NCI-H774 (cell line): ENCODE results near the gene CPEB1.
"Not testable (repeated sequence)": the region's sequence is repeated elsewhere in the genome, so short reads cannot be mapped to it uniquely, and the experiment has no call there.

Experiments
- DNase-seq: peaks from one replicate; lab custom pipeline; 2025; lab: John Stamatoyannopoulos, UW

Gene CPEB1

DNA sequence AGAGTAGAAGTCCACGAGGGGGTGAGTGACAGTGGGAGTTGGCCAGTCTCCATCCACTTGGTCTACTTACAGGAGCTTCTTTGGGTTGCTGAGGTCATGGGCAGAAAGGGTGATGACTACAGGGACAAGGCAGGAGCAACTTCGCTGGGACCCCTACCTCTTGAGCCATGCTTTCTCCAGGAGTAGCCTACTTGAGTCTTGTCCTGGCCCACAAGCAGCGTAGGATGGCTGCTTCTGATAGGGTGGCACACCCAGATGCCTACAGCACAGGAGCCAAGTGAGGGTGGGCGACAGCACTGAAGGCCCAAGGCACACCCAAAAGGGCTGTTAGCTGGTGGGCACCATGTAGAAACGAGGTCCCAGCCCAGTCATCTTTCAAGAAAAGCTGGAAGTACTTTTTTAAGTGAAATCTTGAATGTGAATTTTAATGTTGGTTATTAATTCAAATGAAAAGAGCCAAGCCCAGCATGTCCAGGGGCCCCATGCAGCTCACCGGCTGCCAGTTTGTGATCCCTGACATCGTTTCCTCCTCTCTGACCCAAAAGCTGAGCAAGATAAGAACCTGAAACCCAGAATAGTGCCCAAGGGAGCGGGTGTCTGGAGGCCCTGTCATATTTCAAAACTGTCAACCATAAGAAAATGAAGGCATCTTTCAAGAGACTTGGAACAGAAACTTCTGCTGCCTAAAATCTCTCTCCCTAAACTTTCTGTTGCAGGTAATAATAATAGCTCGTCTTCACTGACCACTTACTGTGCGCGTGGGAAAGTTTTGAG, 2.2 kb upstream of the CPEB1 start:
- DNase-seq = no peak

DNA sequence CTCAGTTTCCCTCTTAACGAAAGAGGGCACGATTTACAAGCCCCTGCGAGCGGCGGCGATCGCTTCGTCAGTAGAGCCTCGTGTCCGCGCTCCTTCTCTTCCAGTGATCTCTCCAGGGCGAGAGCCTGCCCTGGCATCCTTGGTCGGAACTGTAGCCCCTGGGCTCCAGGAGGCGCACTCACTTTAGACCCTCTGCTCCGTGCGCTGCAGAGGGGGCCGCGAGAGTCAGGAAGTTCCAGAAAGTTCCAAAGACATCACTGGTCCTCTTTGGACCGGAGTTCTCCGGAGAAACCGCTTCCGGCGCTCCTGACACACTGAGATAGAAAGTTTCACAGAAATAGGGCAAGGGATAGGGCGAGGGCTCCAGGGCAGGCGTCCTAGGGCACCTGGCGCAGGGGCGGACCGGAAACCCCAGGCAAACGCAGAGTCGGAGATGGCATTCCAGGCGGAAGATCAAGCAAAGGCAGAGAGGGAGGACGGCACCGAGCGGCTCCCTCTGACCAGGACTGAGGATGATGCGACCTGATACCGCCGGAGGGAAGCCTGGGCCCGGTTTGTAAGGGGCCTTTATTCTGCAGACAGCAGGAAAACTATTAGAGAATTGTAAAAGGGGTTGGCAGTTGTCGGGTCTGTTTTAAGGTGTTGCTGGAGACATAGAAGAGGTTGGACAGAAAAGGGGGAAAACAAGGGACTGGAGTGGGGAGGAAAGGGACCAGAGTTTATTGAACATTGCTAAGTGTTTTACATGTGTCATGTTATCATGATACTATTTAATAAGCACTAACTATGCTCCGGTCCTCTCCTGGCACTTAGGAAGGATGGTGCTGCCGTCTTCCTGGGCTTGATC, 1.3 kb upstream of the CPEB1 start:
- no peak for DNase-seq

DNA sequence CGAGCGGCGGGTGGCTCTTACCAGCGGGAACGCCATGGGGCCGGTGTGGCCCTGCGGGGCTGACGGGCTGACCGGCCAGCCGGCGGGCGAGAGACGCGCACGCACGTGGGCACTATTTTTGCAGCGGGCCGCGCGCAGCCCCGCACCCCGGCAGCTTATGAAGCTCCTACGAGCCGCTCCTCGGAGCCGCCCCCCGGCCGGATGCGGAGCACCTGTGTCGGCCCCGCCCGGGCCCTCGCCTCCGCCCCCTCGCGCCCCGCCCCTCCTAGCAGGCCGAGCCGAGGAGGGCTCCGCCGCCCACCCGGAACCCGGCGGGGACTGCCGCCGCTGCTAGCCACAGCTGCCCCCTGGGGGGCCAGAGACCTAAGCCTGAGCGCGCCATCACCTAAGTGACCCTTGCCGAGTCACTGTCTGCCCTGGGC, 683 bp upstream of the CPEB1 start:
- DNase-seq = no peak

DNA sequence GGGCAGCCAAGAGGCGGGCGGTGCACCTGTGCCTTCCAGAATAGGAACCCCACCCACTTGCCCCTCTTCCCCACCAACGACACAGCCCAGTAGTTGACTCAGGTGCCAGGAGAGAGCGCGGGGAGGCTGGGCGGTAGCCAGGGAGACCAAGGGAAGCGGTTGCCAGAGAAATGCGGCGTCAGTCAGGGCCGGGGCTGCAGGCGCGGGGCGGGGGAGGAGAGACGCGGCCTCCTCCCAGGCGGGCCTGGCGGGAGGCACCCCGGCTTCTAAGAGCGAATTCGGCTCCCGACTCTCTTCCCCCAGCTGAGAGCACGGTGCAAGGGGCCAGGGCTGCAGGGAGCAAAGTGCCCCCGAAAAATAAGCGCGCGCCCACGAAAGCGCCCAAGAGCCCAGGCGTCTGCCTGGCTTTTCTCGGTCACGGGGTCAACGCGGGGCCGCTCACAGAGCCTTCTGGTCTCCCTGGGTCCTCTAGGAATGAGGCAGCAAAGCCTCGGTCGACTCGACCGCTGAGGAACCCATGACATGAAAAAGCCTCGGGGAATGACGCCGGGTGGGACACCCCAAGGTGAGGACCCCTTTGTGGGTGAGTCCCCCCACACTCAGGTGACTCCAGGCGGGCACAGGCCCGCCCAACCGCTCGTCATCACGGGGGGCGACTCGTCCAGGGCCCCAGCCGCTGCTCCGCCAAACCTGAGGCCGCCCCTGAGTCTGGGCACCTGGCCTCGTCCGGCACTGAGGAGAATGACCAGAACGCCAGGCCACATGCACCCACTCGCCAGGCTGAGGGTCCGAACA, 716 bp downstream of the CPEB1 start:
- DNase-seq = no peak

DNA sequence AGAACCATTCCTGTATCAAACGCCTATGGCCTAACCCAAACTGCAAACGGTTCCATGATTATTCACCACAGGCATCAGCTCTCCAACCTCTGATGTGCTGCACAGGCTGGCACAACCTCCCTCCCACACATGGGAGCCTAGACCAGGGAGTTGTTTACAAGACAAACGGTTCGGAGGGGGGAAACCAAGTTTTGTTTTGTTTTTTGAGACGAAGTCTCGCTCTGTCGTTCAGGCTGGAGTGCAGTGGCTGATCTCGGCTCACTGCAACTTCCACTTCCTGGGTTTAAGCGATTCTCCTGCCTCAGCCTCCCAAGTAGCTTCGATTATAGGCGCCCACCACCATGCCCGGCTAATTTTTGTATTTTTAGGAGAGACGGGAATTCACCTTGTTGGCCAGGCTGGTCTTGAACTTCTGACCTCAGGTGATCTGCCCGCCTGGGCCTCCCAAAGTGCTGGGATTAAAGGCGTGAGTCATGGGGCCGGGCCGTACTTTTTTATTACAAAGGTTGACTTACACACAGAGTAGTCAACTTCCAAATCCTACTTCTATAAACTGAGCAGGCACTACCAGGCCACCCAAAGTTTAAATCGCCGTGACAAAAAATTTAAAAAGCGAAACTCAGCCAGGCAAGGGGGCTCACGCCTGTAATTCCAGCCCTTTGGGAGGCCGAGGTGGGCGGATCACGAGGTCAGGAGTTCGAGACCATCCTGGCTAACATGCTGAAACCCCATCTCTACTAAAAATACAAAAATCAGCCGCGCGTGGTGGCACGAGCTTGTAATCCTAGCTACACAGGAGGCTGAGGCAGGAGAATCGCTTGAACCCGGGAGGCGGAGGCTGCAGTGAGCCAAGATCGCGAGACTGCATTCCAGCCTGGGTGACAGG, 2.0 kb downstream of the CPEB1 start:
- not testable (repeated sequence) for DNase-seq

DNA sequence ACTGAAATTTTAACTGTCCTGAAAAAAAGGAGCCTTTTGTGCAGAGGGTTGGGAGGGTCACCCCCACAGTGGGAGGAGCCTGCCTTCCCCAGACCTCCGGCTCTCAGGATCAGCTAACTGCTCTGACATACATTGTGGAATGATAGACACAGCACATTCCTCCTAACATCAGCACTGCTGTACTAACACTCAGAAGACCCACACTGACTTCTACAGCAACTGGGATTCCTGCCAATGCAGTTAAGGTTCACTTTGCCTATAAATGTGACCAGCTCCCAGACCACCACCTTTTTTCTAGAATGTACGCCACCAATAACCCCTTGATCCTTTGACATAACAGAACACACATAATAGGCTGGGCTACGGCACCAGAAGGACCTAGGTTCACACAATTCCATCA, 3.2 kb downstream of the CPEB1 start:
- no peak for DNase-seq

DNA sequence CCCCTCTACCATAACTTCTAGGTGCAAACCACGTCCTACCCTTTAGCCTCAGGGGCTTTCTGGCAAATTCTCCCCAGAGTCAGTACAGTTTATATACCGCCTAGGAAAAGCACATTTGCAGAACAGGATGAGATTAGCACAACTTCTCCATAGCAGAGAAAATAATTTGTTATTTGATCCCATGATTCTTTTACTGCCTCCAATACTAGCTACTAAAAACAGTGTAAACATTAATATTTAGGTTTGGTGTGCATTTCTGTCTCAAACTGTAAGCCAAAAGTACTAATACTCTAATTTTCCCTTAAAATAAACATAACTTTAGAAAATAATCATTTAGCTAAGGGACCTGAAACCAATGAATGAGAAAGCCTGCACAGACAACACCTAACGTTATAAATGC, 4.5 kb downstream of the CPEB1 start:
- no peak for DNase-seq

DNA sequence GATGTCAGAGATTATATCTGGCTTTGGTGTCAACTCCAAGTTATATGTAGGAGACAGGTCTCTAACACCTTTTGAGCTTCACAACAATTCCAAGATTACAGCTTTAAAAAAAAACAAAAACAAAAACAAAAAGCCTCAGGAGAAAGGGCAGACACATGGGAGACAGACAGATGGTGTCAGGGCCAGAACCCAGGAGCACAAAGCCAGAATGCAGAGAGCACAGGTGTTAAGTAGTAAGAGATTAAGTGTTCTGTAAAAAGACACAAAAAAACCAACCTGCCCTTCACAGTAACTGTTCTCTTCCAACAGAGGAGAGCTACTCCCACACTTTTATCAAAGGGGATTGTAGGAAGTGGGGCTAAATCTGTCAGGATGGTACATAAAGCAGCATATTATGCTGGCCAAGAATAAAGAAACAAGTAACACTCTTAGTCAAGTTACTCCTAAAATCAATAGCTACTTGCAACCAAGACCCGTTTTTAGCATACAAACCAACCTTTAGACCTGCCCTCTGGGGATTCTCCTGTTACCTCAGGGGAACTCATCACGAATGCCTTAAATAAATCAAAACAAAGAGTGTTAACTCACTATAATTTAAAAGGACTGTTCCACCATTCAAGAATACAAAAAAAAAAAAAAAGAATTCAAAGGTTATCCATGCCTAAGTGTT, 5.9 kb downstream of the CPEB1 start:
- no peak for DNase-seq

DNA sequence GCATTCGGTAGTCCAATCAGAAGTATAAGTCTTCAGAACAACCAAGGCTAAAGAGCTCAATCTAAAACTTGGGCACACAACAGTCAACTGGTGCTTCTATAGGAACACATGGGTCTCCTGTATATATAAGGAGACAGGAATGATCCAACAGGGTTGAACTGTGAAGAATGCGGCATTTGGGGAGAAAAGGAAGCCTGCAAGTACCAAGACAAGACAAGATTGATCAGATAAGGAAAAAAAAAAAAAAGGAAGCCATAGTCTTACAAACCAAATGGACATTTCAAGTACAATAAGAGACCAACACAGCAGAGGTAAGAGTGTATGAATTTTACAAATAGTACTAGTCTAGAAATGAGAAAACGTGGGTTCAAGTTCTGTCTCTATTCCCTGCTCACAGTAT, 6.5 kb downstream of the CPEB1 start:
- DNase-seq = no peak

DNA sequence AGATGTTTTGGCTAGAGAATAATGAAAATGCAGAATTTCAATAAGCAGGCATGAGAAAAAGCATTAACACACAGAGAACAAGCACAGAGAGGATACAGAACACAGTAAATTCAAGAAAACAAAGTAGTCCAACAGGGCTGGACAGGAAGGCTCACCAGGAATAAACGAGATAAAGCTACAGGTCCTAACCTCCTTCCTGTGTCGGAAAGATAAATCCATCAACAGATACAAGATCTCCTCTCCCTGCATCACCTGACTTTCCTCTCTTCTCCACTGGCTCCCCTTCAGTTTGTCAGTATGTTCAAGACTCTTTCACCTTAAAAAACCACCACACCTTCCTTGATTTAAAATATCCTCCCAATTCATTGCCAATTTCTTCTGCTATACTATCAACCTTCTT, 11.4 kb downstream of the CPEB1 start:
- DNase-seq = no peak

DNA sequence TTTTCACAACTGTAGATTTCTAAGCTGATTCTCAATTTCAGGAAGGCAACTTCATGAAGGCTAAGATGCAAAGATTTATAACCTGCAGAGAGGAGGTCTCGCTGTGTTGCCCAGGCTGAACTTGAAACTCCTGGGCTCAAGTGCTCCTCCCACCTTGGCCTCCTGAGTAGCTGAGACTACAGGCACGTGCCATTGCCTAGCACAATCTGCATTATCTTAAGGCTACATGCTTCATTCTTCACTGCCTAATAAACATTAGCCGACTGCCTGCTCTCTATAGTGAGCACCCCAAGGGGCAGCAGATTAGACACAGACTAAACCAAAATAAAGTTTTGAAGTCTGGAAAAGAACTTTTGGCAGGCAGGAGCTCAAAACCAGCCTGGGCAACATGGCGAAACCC, 17.1 kb downstream of the CPEB1 start:
- no peak for DNase-seq

DNA sequence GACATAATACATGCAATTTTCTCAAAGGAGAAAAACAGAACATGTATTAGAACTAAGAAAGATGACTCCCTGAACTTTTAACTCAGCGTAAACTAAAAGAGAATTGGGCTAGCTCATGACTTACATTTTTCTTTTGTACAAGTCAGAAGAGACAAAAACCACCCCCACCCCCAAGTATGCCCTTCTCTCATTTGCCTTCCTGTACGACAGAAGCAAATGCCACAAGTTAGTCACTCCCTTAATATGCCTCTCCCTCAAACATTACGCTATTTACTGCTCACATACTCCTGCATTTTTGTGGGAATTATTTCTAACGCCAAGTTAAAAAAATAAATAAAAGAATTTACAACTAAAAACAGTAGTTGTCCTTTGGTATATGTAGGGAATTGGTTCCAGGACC, 22.0 kb downstream of the CPEB1 start:
- no peak for DNase-seq

DNA sequence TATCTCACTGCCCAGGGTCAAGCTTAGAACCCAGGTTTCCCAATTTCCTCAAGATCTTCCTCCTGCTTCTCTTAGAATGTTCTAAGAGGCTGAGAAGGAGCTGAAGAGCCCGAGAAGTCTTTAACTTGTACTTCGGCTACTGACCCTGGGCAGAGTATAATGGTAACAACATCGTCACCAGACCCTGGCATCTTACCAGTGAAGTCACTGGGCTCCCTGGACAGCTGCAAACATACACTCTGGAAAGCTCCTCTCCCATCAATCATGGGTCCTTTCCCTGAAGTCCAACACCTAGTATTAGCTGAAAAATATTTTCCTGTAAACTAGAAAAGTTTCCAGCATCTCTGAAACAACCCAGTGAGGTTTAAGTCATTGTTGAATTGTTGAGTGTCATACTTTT, 22.7 kb downstream of the CPEB1 start:
- no peak for DNase-seq

DNA sequence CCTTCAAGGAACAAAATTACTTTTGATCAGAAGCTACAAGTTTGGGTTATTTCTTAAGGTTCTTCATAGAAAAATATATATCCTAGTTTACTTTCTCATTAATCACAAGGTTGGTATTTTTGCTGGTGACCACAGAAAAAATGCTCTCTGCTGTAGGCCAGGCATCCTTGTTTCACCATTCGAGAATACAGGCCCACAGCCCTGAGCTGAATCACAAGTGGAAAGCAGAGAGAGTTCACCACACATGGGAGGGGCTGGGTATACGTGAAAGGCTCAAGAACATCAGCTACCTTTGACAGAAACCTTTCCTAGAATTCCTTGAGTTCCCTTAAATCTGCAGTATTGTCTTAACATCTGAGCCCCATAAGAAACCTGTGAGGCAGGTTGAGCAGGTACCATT, 23.2 kb downstream of the CPEB1 start:
- no peak for DNase-seq

DNA sequence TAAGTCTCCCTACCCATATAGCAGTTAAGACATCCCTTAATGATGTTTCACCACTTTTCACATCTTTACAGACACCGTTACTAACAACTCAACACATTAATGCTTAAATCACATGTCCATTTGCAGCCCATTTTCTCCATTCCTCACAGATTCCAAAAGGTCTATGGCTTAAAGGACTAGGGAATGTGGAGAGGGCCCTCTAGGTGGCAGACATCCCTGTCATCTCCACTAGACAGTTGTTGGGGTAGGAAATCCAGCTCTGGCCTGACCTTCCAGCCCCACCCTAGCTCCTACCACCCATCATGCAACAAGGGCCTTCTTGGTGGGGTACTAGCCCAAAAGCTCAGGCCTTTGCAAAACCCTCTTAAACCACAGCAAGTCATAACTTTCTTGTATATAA, 25.2 kb downstream of the CPEB1 start:
- DNase-seq = no peak

DNA sequence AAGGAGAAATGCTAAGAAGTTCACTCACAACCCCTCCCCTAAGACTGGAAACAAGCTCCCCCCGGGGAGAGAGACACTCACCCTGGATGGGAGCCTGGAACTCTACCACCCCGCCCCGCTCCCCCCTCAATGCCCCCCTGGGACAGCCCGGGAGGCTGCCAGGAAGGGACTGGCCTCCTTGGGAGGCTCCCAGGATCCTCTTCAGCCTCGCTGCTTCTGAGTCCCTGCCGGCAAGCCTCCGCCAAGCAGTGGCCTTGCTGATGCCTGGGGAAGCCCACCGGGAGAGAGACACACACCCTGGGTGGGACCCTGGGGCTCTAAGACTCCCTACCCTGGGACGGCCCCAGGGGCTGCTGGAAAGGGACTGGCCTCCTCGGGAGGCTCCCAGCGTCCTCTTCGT, 33.4 kb downstream of the CPEB1 start:
- no peak for DNase-seq

DNA sequence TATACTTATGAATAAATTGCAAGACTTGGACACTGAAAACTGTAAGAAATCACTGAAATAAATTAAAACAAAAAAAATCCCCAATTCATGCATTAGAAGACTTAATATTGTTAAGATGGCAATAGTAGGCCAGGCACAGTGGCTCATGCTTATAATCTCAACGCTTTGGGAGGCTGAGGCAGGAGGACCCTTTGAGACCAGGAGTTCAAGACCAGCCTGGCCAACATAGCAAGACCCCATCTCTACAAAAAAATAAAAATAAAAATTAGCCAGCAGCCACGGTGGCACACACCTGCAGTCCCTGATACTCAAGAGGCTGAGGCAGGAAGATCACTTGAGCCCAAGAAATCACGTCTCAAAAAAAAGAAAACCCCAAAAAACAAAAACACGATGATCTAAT, 35.8 kb downstream of the CPEB1 start:
- DNase-seq = no peak

DNA sequence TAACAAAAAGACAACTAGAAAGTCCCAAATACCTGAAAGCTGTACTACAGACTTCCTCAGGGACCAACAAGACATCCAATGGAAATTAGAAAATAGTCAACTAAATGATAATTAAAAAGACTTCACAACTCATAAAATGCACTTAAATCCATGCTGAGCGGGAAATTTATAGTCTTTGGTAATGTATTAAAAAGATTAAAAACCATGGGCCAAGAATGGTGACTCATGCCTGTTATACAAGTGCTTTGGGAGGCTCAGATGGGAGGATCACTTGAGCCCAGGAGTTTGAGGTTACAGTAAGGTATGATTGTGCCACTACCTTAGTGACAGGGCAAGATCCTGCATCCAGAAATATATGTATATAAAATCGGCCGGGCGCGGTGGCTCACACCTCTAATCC, 45.0 kb downstream of the CPEB1 start:
- no peak for DNase-seq

DNA sequence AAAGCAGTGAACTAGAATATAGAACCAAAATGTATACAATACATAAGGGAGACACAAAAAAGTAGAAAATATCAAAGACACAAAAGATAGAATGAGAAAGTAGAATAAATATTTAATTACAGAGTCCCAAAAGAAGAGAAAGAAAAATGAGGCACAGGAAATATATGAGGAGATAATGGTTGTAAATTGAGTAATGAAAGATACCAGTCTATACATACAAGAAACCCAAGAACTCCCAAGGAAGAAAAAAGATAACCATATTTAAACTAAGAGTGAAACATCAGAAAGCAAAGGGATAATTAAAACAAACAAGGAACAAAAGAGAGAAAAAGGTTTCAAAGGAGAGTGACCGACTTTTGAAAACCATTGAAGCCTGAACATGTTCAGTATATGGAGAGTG, 47.3 kb downstream of the CPEB1 start:
- no peak for DNase-seq

DNA sequence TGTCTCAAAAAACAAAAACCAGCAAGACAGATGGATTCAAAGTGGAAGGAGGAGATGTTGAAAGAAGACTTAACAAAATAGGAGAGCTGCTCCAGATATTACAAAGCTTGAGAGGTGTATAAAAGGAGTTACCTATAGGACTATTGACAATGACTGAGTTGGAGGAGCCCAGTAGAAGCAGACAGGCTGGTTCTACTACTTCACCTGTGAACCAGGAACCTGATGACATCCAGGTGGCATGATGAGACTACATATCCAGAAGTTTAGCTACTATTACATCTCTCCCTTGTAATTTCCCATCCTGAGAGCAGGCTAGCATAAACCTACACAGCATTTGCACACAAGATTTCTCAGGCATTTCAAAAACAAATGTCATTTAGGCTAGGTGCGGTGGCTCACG, 49.3 kb downstream of the CPEB1 start:
- no peak for DNase-seq

DNA sequence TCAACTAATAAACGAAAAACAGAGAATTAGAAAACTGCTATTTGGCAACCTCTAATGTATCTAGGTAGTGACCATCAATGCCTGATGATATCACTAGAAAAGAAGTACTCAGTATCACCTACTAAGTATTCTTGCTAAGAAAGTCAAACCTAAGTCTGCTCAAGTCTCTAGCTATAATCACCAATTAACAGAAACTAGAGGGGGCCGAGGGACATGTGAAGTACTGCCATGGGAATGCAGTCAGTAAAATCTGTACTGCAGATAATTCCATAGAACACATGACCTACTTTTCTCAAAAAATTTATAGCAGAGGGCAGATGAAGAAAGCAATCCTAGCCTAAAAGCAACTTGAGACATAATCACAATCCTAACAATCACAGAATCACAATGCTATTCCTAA, 51.4 kb downstream of the CPEB1 start:
- no peak for DNase-seq
